ENCODE measurements around the gene YIPF2.

GRCh38 chr19:10916602-10917001, 11.8 kb downstream of the YIPF2 start:
- TF ChIP-seq, protein P1, sequence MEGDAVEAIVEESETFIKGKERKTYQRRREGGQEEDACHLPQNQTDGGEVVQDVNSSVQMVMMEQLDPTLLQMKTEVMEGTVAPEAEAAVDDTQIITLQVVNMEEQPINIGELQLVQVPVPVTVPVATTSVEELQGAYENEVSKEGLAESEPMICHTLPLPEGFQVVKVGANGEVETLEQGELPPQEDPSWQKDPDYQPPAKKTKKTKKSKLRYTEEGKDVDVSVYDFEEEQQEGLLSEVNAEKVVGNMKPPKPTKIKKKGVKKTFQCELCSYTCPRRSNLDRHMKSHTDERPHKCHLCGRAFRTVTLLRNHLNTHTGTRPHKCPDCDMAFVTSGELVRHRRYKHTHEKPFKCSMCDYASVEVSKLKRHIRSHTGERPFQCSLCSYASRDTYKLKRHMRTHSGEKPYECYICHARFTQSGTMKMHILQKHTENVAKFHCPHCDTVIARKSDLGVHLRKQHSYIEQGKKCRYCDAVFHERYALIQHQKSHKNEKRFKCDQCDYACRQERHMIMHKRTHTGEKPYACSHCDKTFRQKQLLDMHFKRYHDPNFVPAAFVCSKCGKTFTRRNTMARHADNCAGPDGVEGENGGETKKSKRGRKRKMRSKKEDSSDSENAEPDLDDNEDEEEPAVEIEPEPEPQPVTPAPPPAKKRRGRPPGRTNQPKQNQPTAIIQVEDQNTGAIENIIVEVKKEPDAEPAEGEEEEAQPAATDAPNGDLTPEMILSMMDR (IDR thresholded peaks at IDR 0.05) = no peak
- no peak for TF ChIP-seq POLR2A (IDR thresholded peaks at IDR 0.05)

Data from testis (tissue), 2 donors.